HepG2 (cell line): ENCODE results near the gene GALR3. TPM values are rescaled to one million over a fixed set of nuclear protein-coding genes. Genes with fewer than 3 reads are reported as not detected.
A peak's percentile ranks its signal among the peaks of the same experiment; 100 is the strongest.

Experiments used
- ATAC-seq: fragments of 200-7000 bp; cut with Tn5 transposase; 3 replicates; pipeline ENCODE4 v1.9.1; 2020; ENCODE audit warnings: mild to moderate bottlenecking, moderate library complexity
- BruUV-seq: library from RNA; stranded (reverse); fragments of 400-500 nt; replicated peaks from 2 replicates; lab custom pipeline; 2021; lab: Mats Ljungman, UMichigan
- CTCF ChIA-PET: fragments of 300-600 bp; formaldehyde crosslinking; extraction: SDS; loops from one replicate; lab custom pipeline; 2021; ENCODE audit warnings: low total read pairs, inconsistent platforms, low intra/inter-chr PET ratio; lab: Yijun Ruan, JAX
- POLR2A ChIA-PET: fragments of 350-600 bp; sonication (Branson Sonifier 250); formaldehyde crosslinking; loops from one replicate; lab custom pipeline; 2020; ENCODE audit warnings: antibody characterized with exemption, inconsistent platforms; lab: Yijun Ruan, JAX
- DNase-seq: peaks from one replicate; pipeline ENCODE4 v3.0.0-alpha.2; 2015; ENCODE audit warnings: low spot score
- FAIRE-seq: peaks from 3 replicates; lab custom pipeline; 2011; peaks lifted over from hg19 to GRCh38; lab: Jason Lieb, UNC
- H2AFZ ChIP-seq: one replicate; pipeline ENCODE4 v1.6.1; 2011; ENCODE audit warnings: low read length, inconsistent platforms
- H3K27ac ChIP-seq: fragments of 300-600 bp; 3 replicates; pipeline ENCODE4 v1.8.0; 2011; ENCODE audit warnings: mixed run types, mild to moderate bottlenecking, mixed read lengths, low read length, inconsistent platforms; ENCODE audit not compliant: insufficient read depth; ENCODE audit errors: extremely low read length
- H3K27me3 ChIP-seq, 2 experiments: fragments of 200-600 bp in 1 of 2; 2 replicates in 1 of 2; 3 replicates in 1 of 2; pipeline versions ENCODE4 v1.6.0 to v1.8.0; 2011; ENCODE audit warnings: low read length in 2 of 2, mild to moderate bottlenecking in 2 of 2, moderate library complexity in 2 of 2, inconsistent platforms in 1 of 2; ENCODE audit not compliant: insufficient read depth in 2 of 2, control insufficient read depth in 1 of 2
- H3K36me3 ChIP-seq, 2 experiments: fragments of 200-600 bp in 1 of 2; replicated peaks in 1 of 2; 2 replicates in 1 of 2; 3 replicates in 1 of 2; pipeline versions ENCODE4 v1.5.1 to v1.8.0; 2011; ENCODE audit warnings: low read length in 2 of 2, inconsistent platforms in 1 of 2; ENCODE audit not compliant: insufficient read depth in 2 of 2, control insufficient read depth in 1 of 2
- H3K4me1 ChIP-seq: 2 replicates; pipeline ENCODE4 v1.5.1; 2012; ENCODE audit warnings: low read length, inconsistent platforms; ENCODE audit not compliant: insufficient read depth
- H3K4me2 ChIP-seq: 2 replicates; pipeline ENCODE4 v1.6.0; 2011; ENCODE audit warnings: low read depth, low read length, inconsistent platforms
- H3K4me3 ChIP-seq, 3 experiments: fragments of 200-600 bp in 1 of 3; sonication (generic), shearing (Covaris generic) in 1 of 3; replicated peaks in 1 of 3; 2 replicates each; pipeline ENCODE4 v1.5.1; 2011 to 2016; ENCODE audit warnings: low read length in 3 of 3, inconsistent platforms in 2 of 3, low read depth in 2 of 3, mild to moderate bottlenecking in 2 of 3, control low read depth in 1 of 3, mixed read lengths in 1 of 3; ENCODE audit not compliant: insufficient read depth in 1 of 3
- H3K79me2 ChIP-seq: one replicate; pipeline ENCODE4 v1.6.1; 2011; ENCODE audit warnings: low read length, inconsistent platforms; ENCODE audit not compliant: insufficient read depth
- H3K9ac ChIP-seq: 2 replicates; pipeline ENCODE4 v1.6.0; 2011; ENCODE audit warnings: mild to moderate bottlenecking, low read depth, low read length, inconsistent platforms; ENCODE audit not compliant: insufficient read depth
- H3K9me3 ChIP-seq: 2 replicates; pipeline ENCODE4 v1.5.1; 2012; ENCODE audit warnings: mild to moderate bottlenecking, low read length
- H4K20me1 ChIP-seq: 2 replicates; pipeline ENCODE4 v1.6.0; 2011; ENCODE audit warnings: inconsistent platforms, mild to moderate bottlenecking, low read length, moderate library complexity; ENCODE audit not compliant: insufficient read depth
- ARNTL ChIP-seq: sonication (generic); formaldehyde crosslinking; IDR thresholded peaks from 2 replicates; pipeline ENCODE4 v1.4.0; 2020; ENCODE audit warnings: mild to moderate bottlenecking, missing genetic modification reagents
- ATAD3A ChIP-seq: sonication (generic); formaldehyde crosslinking; IDR thresholded peaks from 2 replicates; pipeline ENCODE4 v1.4.0; 2020; ENCODE audit warnings: missing genetic modification reagents
- ATF4 ChIP-seq, 2 experiments: fragments of 450-650 bp in 1 of 2; sonication (generic) in 1 of 2; formaldehyde crosslinking; IDR thresholded peaks; 2 replicates each; pipeline versions ENCODE4 v1.5.0 to v1.8.0; 2020 to 2022; ENCODE audit warnings: mild to moderate bottlenecking in 1 of 2, missing genetic modification reagents in 1 of 2
- CHD2 ChIP-seq: IDR thresholded peaks from 2 replicates; pipeline ENCODE4 v1.6.1; 2011; ENCODE audit warnings: low read depth, low read length, improper control_type of control experiment
- CREB1 ChIP-seq, 2 experiments: fragments of 450-650 bp in 1 of 2; IDR thresholded peaks; 2 replicates each; pipeline ENCODE4 v1.6.1; 2016 to 2017; ENCODE audit warnings: control low read depth in 1 of 2, mild to moderate bottlenecking in 1 of 2, missing compliant biosample characterization in 1 of 2, missing genetic modification characterization in 1 of 2
- FOXM1 ChIP-seq: sonication (generic); formaldehyde crosslinking; IDR thresholded peaks from 2 replicates; pipeline ENCODE4 v1.5.0; 2020; ENCODE audit warnings: missing genetic modification reagents
- HBP1 ChIP-seq: IDR thresholded peaks from 2 replicates; pipeline ENCODE4 v1.6.1; 2016; ENCODE audit warnings: low read depth, control low read depth
- HOMEZ ChIP-seq: IDR thresholded peaks from 2 replicates; pipeline ENCODE4 v1.6.1; 2016; ENCODE audit warnings: low read depth
- MYPOP ChIP-seq: sonication (generic); formaldehyde crosslinking; IDR thresholded peaks from 2 replicates; pipeline ENCODE4 v1.8.1; 2023; ENCODE audit warnings: mild to moderate bottlenecking, moderate library complexity, missing genetic modification reagents
- NCOA1 ChIP-seq: sonication (generic); formaldehyde crosslinking; IDR thresholded peaks from 2 replicates; pipeline ENCODE4 v1.9.0; 2021; ENCODE audit warnings: missing genetic modification reagents
- NFIC ChIP-seq: IDR thresholded peaks from 2 replicates; pipeline ENCODE4 v1.6.1; 2012; ENCODE audit warnings: mild to moderate bottlenecking, low read length, inconsistent platforms
- NR3C1 ChIP-seq: sonication (generic); formaldehyde crosslinking; IDR thresholded peaks from 2 replicates; pipeline ENCODE4 v1.4.0; 2020; ENCODE audit warnings: missing genetic modification reagents
- SALL1 ChIP-seq: sonication (generic); formaldehyde crosslinking; IDR thresholded peaks from 2 replicates; pipeline ENCODE4 v1.8.0; 2022; ENCODE audit warnings: mild to moderate bottlenecking, missing genetic modification reagents
- ZBTB3 ChIP-seq: sonication (generic); formaldehyde crosslinking; IDR thresholded peaks from 2 replicates; pipeline ENCODE4 v1.4.0; 2020; ENCODE audit warnings: low read depth, mild to moderate bottlenecking, moderate library complexity, missing genetic modification reagents, borderline replicate concordance
- ZBTB38 ChIP-seq: sonication (generic); formaldehyde crosslinking; IDR thresholded peaks from 2 replicates; pipeline ENCODE4 v1.5.1; 2020; ENCODE audit warnings: mild to moderate bottlenecking, missing genetic modification reagents
- ZNF335 ChIP-seq: sonication (generic); formaldehyde crosslinking; IDR thresholded peaks from 2 replicates; pipeline ENCODE4 v1.4.0; 2020; ENCODE audit warnings: missing genetic modification reagents
- ZNF460 ChIP-seq: sonication (generic); formaldehyde crosslinking; IDR thresholded peaks from 2 replicates; pipeline ENCODE4 v1.5.1; 2020; ENCODE audit warnings: missing genetic modification reagents, mild to moderate bottlenecking, borderline replicate concordance
- ZNF878 ChIP-seq: sonication (generic); formaldehyde crosslinking; IDR thresholded peaks from 2 replicates; pipeline ENCODE4 v1.8.1; 2023; ENCODE audit warnings: mild to moderate bottlenecking, missing genetic modification reagents, moderate library complexity
- ZSCAN31 ChIP-seq: sonication (generic); formaldehyde crosslinking; IDR thresholded peaks from 2 replicates; pipeline ENCODE4 v1.5.0; 2020; ENCODE audit warnings: low read depth, mild to moderate bottlenecking, missing genetic modification reagents
- WGBS: methylation state at CpG from one replicate; pipeline ENCODE4 v1.1.6; 2017; ENCODE audit warnings: low lambda C conversion rate; 5-methylcytosine and 5-hydroxymethylcytosine counted together
- in situ Hi-C: cut with HindIII; loops from 2 replicates; pipeline ENCODE4 v1.10.0; 2017; ENCODE audit warnings: low pct_unique_long_range_greater_than_20kb; ENCODE audit not compliant: extremely low pct_ligation_motif_present
- intact Hi-C: fragments of 100-400 bp; cut with micrococcal nuclease; formaldehyde crosslinking; loops from one replicate; pipeline ENCODE4 v1.10.0; 2022; ENCODE audit not compliant: unreplicated experiment
- polyA plus RNA-seq, 8 experiments: library from polyadenylated mRNA; depleted of rRNA in 3 of 8; stranded (reverse) in 7 of 8; unstranded in 1 of 8; fragments of >200 nt; fragmentation: Illumina TruSeq in 4 of 8; extraction: Trizol in 4 of 8; gene quantifications; 2 replicates each; pipeline versions ENCODE4 v1.2.1 to v1.2.3, GENCODE V29; 2011 to 2016; ENCODE audit warnings: low read depth in 4 of 8, missing spikeins in 1 of 8, mixed read lengths in 1 of 8; ENCODE audit not compliant: insufficient read depth in 1 of 8
- total RNA-seq, 5 experiments: library from RNA; depleted of rRNA; stranded (reverse); fragments of >200 nt; fragmentation: Illumina TruSeq; extraction: Trizol; gene quantifications; 2 replicates each; pipeline ENCODE4 v1.2.3, GENCODE V29; 2016; ENCODE audit warnings: low read depth in 1 of 5

Gene GALR3
- total and polyA plus RNA-seq, 2 of the 13 experiments (the other 11 are each of a cell fraction or from before 2014, with no cell fraction given): 0.13 TPM; not detected in 1

- CTCF ChIA-PET: no interaction called here
- Histone ChIP-seq H4K20me1 (no peaks in the 10 kb centered on the region), H3K27me3 (no peaks in the 10 kb centered on the region; a peak in 2 of 5 replicates), H3K36me3 (peaks cover 10 to 28% of the 10 kb centered on the region in 2 experiments), H3K27ac (peak overlapping the region; percentile 95), H3K9me3 (no peaks in the 10 kb centered on the region), H2AFZ (no peak overlapping the region), H3K9ac (peak overlapping the region; percentile 94), H3K79me2 (peaks cover 51% of the 10 kb centered on the region), H3K4me1 (peaks cover 47% of the 10 kb centered on the region), H3K4me3 (peak overlapping the region; percentile 72 to 93 (median 82)), H3K4me2 (peak overlapping the region; percentile 69)
- DNase-seq (peak; percentile 53), ATAC-seq (0 out of 3 replicates have a peak, but pooled peaks have one; percentile 4), FAIRE-seq (no peak)
- BruUV-seq: TSS peak; percentile 91
- intact Hi-C loops: no loop called here
- in situ Hi-C loops: no loop called here
- 7% methylated on average over 27 of the region's 27 CpGs for WGBS
- POLR2A ChIA-PET: interaction anchor here (1.5 to 1.9 kb wide), 2 partner anchors 15 to 41 kb away, joined by 5 to 6 read pairs; partner anchors contain the start of gene GCAT
- peak; percentile 90 for TF ChIP-seq CHD2
- TF ChIP-seq FOXM1 (CRISPR knock-in tag): no peak
- no peak for TF ChIP-seq ZSCAN31
- 0 out of 2 replicates have a peak, but pooled peaks have one; percentile 20 for TF ChIP-seq ZBTB3 (CRISPR knock-in tag)
- no peak for TF ChIP-seq HOMEZ (CRISPR knock-in tag)
- TF ChIP-seq SALL1 (CRISPR knock-in tag): no peak
- 0 out of 2 replicates have a peak, but pooled peaks have one; percentile 8 for TF ChIP-seq HBP1
- no peak for TF ChIP-seq MYPOP
- TF ChIP-seq CREB1 (IDR thresholded peaks at IDR 0.05): no peak
- TF ChIP-seq CREB1 (CRISPR knock-in tag; IDR thresholded peaks at IDR 0.05): peak; percentile 4; the same call in 1 of the 2 replicates
- 0 out of 2 replicates have a peak, but pooled peaks have one; percentile 36 for TF ChIP-seq NCOA1 (CRISPR knock-in tag)
- TF ChIP-seq ATAD3A (CRISPR knock-in tag): no peak
- peak; percentile 97 for TF ChIP-seq ZNF335 (CRISPR knock-in tag)
- no peak for TF ChIP-seq ZBTB38 (CRISPR knock-in tag)
- TF ChIP-seq ARNTL (CRISPR knock-in tag): 0 out of 2 replicates have a peak, but pooled peaks have one; percentile 26
- no peak for TF ChIP-seq ZNF878 (CRISPR knock-in tag)
- no peak for TF ChIP-seq NR3C1 (CRISPR knock-in tag)
- TF ChIP-seq ATF4 (CRISPR knock-in tag; IDR thresholded peaks at IDR 0.05): peak in 1 of 2 experiments; percentile 24; a peak in 1 of 4 replicates
- TF ChIP-seq NFIC: peak; percentile 30; the same call in 1 of the 2 replicates
- no peak for TF ChIP-seq ZNF460 (CRISPR knock-in tag)
These were observed 25.5 kb downstream of the GALR3 start for GRCh38 chr22:37848587-37849088.
